NCI-H526 treated with DMSO at 0.1 percent for 48 hours (cell line): ENCODE data around the gene MUC6.

Experiments used
- DNase-seq: peaks from one replicate; lab custom pipeline; 2025; lab: John Stamatoyannopoulos, UW

MUC6 gene

GRCh38 chr11:1008001-1008802 is 28.3 kb downstream of the MUC6 start:
- DNase-seq: no peak

DNA sequence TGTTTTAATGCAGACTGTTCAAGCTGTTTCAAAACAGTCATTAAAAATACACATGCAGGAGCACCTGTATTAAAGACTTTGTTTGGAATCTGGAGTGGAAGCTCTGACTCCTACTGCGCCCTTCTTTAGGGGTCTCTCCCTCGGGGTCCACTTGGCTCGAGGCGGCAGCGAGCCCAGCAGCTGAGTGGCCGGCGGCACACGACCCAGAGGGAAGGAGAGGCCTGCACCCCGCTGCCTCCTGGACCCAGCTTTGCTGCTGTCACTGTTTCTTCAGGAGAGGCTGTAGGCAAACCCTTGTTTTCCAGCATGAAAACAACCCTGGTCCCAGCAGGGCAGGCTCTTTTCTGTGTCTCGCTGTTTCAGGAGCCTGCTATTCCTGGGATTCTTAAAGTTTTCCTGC is 29.2 kb downstream of the MUC6 start:
- DNase-seq: no peak

GRCh38 chr11:1006762-1007161 is 29.8 kb downstream of the MUC6 start:
- no peak for DNase-seq

- no peak for DNase-seq
Measured at GRCh38 chr11:1005928-1006327, 30.6 kb downstream of the MUC6 start.

DNA sequence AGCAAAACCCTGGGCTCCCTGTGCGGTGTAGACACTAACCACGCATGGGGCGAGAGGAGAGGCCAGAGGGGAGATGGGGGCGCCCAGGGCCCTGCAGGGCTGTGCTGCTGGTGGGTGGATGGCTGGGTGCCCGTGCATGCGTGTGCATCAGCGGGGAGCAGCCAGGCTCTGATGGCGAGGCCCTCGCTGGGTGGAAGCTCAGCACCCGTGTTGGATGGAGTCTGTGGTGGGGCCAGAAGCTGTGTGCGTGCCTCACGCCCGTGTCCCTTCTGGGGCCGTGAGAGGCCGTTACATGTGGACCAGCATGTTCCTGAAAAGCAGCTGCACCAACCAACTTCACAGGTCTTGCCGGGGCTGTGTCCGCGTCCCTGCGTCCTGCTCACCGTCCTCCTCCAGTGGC is 33.4 kb downstream of the MUC6 start:
- DNase-seq: no peak

DNA sequence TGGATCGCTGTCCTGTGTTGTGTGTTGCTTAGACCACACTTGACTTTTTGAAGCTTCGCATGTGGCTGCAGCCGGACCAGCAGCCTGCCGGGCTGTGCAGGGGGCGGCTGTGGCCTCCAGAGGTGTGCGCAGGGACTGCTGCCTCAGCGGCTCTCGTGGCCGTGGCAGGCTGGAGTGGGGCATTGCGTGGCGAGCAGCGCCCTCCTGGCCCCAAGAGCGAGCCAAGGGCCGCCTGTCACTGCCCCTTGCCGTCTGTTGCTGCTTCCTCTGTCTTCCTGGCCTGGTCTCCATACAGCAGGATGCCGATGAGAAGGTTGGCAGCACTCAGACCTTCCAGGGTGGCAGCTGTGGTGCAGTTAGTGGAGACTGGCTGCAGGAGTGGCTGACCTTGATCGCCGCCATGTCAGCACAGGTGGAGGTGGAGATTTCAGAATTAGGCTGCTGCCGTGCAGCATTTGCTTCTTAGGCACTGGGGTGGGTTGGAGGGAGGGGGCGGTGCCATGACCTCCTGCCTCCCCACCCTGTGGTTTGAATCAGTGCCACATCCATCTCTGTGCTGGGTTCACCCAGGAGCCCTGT is 34.0 kb downstream of the MUC6 start:
- no peak for DNase-seq

GRCh38 chr11:1001617-1002405 is 34.7 kb downstream of the MUC6 start:
- no peak for DNase-seq

- no peak for DNase-seq
Measured at GRCh38 chr11:1000357-1001278, 35.9 kb downstream of the MUC6 start.

- no peak for DNase-seq
Measured at GRCh38 chr11:999009-999408, 37.5 kb downstream of the MUC6 start.

- DNase-seq: no peak
Measured at GRCh38 chr11:997907-998306, 38.6 kb downstream of the MUC6 start.

DNA sequence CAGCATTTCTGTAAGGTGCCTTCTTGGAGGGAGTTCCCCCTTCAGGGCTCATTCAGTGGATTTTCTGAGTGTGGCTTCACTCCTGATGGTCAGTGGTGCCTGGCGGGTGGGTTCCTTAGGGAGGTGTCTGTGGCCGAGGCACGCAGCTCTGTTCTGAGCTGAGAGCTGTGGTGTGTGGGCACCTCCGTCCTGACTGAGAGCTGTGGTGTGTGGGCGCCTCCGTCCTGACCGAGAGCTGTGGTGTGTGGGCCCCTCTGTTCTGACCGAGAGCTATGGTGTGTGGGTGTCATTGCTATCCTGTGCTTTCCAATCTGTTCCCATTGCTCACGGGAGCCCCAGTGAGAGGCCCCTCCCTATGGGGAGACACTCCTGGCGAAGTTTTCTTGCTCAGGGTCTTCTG is 39.8 kb downstream of the MUC6 start:
- no peak for DNase-seq

- DNase-seq: no peak
Measured at GRCh38 chr11:995752-996420, 40.6 kb downstream of the MUC6 start.

GRCh38 chr11:995044-995751 is 41.3 kb downstream of the MUC6 start:
- no peak for DNase-seq

- no peak for DNase-seq
Measured at GRCh38 chr11:993632-994167, 42.8 kb downstream of the MUC6 start.

GRCh38 chr11:992577-992976 is 43.9 kb downstream of the MUC6 start:
- no peak for DNase-seq

GRCh38 chr11:991711-992307 is 44.7 kb downstream of the MUC6 start:
- no peak for DNase-seq

GRCh38 chr11:991034-991433 is 45.5 kb downstream of the MUC6 start:
- DNase-seq: no peak

DNA sequence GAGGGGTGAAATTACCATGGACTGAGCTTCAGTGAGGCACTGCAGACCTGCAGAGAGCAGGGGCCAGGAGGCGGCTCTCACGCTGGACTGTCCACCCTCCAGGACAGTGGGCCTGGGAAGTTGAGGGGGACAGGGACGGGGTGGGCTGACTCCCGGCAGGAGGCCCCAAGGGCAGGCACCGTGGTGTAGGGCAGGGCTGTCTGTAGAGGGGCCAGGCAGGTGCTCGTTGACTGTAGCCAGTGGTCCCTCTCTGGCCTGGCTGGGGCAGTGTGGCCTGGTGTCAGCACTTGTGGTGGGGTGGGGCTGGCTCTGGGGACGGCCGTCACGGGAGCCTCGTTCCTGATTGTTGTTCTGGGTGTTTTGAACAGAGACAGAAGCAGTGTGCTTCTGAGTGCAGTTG is 46.4 kb downstream of the MUC6 start:
- DNase-seq: no peak

- no peak for DNase-seq
Measured at GRCh38 chr11:987671-988070, 48.8 kb downstream of the MUC6 start.

DNA sequence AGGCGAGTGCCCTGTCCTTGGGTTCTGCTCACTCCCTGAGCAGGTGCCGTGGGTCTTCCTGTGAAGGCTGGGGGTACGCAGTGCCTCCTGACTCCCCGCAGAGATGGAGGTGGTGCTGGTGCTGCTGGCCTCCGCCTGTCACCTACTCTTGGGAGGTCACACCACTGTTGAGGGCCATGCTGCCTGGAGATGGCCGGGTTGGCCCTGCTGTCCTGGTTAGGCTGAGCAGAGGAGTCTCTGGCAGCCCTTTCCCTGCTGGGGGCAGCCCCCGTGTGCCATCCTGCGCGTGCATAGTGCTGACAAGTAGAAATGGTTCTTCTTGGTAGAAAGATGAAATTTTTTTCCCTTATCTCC is 49.6 kb downstream of the MUC6 start:
- no peak for DNase-seq
